ENCODE measurements around the gene WDR86.

The WDR86 gene

GRCh38 chr7:151390598-151391357, 19.1 kb downstream of the WDR86 start:
- DNase-seq (ENCODE audit: low spot score) = no peak

DNA sequence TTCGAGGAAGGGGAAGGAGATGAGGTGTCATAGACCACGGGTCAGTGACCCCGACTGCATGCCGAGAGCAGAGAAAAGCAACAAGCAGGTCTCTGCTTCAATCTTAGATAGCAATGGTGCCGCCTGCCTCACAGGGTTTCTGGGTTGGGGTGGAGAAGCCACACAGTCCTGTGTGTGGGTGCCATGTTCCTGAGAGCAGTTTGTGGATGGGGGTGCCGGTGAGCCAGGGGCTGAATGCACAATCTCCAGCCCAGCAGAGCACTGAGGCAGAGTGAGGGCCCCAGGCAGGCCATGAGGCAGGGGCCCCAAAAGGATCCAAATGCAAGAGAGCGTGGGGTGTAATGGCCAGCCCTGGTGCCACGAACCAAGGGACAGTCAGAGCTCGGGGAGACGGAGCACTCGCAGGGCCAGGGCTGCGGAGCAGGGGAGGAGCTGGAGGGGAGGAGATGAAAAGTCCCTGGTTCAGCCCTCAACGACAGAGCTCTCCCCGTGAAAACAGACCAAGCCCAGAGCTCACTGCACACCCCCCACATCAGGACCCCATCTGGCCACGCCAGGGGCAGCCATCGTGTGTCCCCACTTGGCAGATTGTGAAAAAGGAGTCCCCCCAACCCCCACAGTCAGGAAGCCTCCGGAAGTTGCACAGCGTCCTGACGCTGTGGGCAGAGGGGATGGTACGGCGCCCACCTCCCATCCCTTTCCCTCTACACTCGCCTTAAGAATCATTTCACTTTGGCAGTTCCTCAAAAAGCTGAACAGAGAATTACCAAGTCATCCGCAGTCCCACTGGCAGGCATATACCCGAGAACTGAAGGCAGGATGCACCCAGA, 19.9 kb downstream of the WDR86 start:
- DNase-seq (ENCODE audit: low spot score) = no peak

GRCh38 chr7:151389096-151389767, 20.6 kb downstream of the WDR86 start:
- DNase-seq (ENCODE audit: low spot score) = no peak

GRCh38 chr7:151388430-151388829, 21.4 kb downstream of the WDR86 start:
- no peak for DNase-seq (ENCODE audit: low spot score)

DNA sequence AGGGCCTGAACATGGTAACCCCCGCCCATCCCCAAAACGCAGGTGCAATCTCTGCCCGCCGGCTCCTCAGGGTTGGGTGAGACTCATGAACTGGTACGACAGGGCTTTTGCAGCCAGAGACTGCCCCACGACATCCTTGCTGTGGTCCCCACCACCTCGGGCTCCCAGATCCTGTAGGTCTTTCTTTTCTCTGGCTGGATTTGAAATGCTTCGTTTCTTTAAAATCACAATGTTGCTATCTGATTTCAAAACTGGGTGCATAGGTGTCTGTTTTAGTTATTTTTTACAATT, 21.9 kb downstream of the WDR86 start:
- DNase-seq (ENCODE audit: low spot score) = no peak

DNA sequence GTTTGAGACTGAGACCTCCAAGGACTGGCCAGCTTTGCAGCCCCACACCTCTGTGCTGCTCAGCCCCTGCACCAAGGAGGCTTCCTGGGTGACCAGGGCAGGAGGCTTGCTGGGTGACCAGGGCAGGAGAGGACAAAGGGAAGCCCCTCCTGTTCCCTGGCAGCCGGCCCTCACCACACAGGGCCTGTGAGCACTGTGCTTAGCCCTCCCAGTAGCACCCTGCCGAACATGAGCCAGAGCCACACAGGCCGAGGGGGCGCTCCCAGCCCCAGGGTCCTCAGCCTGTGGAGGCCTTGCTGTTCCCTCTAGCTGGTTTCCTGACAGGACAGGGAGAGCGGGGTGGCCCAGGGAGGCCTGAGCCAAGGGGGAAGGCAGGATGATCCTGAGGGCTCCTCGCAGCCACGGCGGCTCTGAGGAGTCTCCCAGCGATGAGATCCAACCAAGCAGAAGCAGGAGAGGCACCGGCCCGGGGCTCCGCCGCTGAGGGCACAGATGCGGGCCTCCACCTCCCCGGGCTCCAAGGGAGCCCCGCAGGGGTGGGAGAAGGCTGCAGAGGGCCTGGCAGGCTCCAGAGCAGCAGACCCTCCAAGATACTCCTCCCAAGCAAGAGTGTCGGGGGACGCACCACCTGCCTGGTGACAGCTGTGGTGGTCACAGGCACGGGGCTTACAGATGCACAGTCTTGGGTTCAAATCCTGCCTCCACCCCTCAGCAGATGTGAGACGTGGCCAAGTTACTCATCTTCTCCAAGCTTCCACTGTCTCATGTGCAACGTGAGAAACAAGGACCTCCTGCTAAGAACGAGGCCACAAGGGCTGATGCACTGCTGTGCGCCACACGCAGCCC, 22.5 kb downstream of the WDR86 start:
- DNase-seq (ENCODE audit: low spot score) = no peak

DNA sequence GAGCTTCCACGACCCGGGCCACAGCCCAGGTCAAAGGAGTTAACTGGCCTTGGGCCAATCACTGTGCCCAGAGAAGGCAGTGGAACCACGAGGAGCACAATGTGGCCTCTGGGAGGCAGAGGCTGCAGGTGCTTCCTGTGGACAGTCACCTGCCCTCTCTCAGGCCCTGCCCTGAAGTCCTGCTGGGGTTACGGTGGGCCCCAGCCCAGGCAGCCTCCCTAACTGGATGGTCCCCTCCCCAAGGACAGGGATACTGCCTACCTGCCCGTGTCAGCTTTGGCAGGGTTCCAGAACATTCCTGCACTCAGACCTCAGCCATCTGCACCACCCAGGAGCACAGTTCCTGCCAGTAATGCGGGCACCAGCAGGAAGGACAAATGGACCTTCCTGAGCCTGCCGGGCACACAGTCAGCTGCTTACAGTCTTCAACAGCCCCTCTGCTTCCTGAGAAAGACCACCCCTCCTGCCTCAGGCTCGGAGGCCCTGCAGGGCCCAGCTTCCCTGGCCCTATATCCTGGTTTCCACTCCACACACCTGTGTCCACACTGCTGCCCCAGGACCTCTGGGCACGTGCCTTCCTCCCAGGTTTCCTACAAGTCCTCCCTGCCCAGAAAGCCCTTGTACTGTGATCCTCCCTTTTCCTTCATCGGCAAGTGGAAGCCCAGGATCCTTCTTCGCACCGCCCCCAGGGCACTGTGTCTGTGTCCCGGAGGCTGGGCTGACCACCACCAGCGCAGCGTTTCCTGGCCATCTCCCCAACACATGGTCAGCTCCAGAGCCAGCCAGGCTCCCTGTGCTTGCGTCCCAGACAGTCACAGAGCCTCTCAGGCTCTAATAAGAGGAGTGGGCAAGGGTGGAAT, 23.3 kb downstream of the WDR86 start:
- DNase-seq (ENCODE audit: low spot score) = no peak

- DNase-seq (ENCODE audit: low spot score) = no peak
These were observed 24.1 kb downstream of the WDR86 start for GRCh38 chr7:151385626-151386300.

GRCh38 chr7:151384776-151385625, 24.8 kb downstream of the WDR86 start:
- no peak for DNase-seq (ENCODE audit: low spot score)

DNA sequence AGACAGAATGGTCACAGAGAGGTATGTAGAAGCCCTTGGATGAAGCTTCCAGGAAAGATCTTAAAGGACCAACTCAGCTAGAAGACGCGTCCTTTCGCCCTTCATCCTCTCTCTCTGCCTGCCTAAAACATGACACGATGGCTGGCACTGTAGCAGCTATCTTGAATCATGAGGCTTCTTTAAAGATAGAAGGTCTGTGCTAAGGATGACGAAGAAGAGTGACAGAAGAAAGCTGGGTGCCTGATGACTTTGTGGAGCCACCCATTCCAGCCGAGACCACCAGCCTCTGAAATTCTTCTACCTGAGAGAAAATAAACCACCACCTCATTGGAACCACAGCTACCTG, 25.5 kb downstream of the WDR86 start:
- no peak for DNase-seq (ENCODE audit: low spot score)

DNA sequence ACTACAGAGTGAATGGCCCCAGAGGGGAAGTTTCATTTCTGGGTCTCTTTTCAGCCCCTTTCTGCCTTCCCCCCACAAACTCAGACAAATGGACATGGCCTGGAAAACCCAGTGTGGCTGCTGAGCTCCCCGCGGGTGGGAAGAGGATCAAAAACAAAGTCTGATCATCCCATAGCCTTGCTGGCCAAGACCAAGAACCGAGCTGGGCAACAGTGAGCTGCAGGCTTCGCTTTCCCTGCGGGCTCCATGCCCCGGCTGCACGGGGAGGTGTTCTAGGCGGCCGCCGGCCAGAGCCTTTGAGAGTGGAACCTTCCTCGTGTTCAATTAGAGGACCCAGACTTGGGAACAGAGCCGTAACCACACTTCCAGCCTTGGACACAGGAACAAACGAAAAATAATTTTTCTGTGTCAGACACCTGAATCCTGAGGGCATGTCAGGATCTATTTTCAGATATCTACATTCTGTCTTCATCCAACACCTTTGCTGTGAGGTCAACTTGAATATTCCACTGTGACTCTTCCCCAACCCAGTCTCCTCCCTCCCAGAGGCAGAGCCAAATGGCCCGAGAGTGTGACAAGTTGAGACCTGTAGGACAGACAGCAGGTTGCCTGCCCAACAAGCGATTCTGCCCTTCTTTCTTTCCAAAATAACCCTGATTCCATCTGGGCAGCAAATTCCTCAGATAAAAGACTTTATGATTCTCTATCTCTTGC, 26.0 kb downstream of the WDR86 start:
- no peak for DNase-seq (ENCODE audit: low spot score)

- DNase-seq (ENCODE audit: low spot score) = no peak
These were observed 27.6 kb downstream of the WDR86 start for GRCh38 chr7:151382079-151382885.

DNA sequence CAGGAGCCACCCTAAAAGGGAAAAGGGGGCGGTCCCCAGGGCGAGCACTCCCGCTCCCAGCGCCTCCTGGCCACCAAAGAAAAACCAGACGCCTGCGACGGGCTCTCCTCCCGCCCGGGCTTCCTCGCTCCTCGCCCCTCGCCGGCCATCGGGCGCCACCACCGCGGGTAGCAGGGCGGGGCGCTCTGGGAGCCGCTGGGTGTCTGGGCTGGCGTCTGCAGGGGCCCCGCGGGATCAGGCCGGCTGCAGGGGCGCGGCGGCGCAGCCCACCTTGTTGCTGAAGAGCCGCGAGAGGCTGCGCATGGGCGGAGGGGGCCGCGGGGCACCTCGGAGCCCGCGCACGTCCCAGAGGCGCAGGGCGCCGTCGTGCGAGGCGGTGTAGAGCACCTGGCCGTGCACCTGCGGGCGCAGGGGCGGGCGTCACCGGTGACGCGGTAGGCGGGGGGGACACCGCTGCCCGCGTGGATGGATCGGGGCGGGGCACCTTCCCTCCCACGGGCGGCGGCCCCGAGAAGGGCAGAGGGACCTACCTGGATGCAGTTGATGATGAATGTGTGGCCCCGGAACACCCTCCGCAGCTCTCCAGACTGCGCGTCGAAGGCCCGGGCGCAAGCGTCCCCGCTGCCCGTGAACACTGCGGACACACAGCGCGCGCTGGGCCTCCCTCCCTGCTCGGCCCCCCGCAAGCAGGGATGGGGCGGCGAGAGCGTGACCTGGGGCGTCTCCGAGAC, 28.3 kb downstream of the WDR86 start:
- no peak for DNase-seq (ENCODE audit: low spot score)

GRCh38 chr7:151381098-151381347, 28.8 kb downstream of the WDR86 start:
- DNase-seq (ENCODE audit: low spot score) = no peak

DNA sequence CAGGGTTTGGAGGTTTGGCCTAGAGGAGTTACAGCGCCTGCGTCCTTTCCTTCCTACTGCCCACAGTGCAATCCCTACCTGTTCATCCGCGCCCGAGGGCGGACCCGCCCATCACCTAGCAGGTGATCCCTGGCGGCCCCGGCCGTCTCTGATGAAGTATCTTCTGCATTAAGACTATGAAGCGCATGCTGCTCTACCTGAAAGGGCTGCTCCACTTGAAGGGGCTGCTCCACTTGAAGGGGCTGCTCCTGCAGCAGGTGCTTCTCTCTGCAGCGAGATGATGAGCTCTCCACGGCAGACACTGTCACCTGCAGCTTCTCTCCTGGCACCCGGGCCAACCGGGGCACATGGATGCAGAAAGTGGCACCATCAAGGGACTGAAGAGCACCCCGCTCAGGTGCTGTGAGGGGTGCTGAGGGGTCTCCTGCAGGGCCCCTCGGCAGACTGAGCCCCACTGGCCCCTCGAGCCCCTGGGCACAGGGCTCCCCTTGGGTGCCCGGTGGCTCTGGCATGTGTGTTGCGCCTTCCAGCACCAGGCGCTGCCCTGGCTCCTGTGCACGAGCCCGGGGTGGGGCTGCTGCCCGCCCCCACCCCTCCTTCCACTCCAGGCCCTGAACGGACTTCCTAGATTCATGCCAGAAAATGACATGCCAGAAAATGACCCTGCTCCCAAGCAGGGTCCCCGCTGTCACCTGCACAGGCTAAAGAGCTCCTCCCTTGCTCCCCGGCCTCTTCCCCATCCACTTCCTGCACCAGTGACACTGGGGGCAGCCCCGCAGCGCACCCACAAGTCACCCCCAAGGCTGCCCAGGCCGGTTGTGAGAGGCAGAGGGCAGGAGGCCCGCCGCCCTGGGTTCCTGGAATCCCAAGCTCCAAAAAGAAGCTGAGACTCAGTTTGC, 29.4 kb downstream of the WDR86 start:
- DNase-seq (ENCODE audit: low spot score) = no peak

GRCh38 chr7:151379534-151380198, 30.2 kb downstream of the WDR86 start:
- DNase-seq (ENCODE audit: low spot score) = no peak
